ENCODE results near the gene NXPH3.

Gene NXPH3

GRCh38 chr17:49590874-49591273 lies 15.2 kb downstream of the NXPH3 start:
- DNase-seq (ENCODE audit: low read depth in 1 of 2, low spot score in 1 of 2), result no peak

DNA sequence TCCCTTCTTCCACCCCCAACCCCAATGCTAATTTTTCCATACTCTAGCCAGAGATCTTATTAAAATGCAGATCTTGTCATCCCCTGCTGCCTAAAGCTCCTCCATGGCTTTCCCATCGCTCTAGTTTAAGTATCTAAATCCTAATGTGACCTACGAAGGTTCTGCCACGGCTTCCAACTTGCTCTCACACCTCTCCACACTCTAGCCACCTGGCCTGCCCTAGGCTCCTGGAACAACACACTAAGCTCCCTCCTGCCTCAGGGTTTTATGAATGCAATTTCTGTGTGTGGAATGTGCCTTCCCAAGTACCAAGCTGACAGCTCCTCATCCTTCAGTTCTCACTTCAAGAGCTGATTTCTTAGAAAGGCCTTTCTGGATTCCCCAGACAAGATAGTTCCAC lies 16.6 kb downstream of the NXPH3 start:
- DNase-seq (ENCODE audit: low read depth in 1 of 2, low spot score in 1 of 2), result no peak

DNA sequence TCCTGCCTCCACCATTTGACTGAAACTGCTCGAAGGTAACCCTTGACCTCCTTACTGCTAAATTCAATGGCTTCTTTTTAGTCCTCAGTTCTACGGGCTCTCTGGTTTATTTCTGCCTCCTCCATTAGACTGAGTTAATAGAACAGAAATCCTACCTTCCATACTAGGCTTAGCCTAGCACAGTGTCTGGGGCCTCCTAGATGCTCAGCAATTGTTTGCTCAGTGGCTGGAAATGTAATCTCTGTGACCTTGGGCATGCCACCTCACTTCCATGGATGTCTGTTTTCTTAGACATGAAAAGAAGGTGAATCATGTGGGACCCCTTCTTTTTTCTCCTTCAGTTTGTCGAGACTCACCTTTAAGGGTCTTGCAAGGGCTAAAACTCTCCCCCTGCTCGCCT lies 19.7 kb downstream of the NXPH3 start:
- no peak for DNase-seq (ENCODE audit: low read depth in 1 of 2, low spot score in 1 of 2)

DNA sequence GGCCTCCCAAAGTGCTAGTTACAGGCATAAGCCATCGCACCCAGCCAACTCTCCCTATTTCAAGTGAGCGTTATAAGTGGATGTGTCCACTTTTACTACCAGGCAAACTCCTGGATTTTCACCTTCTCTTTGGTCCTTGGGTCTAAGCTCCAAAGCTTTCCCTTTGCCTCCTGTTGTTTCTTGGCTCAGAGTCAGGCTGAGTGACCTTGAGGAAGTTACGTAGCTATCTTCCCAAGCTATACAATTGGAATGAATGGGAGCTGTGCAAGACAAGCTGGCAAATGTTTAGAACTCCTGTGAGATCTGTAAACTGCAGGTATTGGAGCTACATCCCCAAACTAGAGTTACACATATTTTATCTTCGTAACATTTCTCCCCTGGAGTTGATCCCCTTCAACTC lies 20.3 kb downstream of the NXPH3 start:
- no peak for DNase-seq (ENCODE audit: low read depth in 1 of 2, low spot score in 1 of 2)

- no peak for DNase-seq (ENCODE audit: low read depth in 1 of 2, low spot score in 1 of 2)
Measured at GRCh38 chr17:49596613-49597244, 21.1 kb downstream of the NXPH3 start.

GRCh38 chr17:49597436-49597835 lies 21.8 kb downstream of the NXPH3 start:
- no peak for DNase-seq (ENCODE audit: low read depth in 1 of 2, low spot score in 1 of 2)

DNA sequence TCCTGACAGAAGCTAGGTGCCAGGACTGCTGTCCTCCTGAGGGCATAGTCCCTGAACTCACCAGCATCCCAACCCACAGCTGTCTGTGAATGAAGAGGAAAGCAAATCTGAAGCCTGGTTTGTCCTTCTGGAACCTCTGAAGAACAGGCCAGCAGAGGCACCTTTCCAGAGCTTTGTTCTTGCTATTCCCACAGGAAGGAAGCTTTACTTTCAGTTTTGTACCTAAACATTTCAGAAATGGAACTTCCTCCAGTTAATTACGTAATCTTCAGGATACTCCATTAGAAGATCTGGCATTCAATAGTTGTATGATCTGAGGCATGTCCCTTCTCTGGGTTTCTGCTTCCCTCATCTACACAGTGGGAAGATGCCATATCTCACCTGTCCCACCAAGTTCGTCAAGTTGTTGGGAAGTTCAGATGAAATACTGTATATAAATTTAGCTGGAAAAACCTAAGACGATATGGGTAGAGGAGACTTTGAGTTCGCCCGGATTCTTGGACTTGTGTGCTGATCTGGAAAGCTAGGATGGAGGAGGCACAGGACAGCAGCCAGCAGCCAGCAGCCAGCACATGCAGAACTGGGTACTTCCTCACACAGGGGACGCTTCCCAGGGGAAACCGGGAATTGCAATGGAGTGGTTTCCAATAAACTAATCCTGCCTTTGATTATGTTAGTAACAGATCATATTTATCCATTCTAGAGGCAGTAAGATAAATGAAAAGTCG lies 22.4 kb downstream of the NXPH3 start:
- DNase-seq (ENCODE audit: low read depth in 1 of 2, low spot score in 1 of 2), result no peak

DNA sequence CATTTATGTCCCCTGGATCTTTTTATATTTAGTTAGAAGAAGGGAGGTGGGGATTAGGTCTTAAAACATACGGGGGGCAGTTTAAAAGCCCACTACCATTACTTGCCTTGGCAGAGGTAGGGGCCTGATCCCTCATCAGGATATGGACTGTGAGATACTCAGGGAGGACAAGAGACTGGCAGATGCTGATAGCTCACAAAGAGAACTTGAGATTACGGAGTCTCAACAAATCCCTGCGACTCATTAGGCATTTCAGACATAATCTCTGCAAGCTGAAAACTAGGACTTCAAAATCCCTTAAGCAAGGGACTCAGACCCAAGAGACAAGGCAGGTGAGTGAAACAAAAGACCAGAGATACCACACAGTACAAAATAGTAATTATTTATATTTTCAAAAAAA lies 23.2 kb downstream of the NXPH3 start:
- no peak for DNase-seq (ENCODE audit: low read depth in 1 of 2, low spot score in 1 of 2)

DNA sequence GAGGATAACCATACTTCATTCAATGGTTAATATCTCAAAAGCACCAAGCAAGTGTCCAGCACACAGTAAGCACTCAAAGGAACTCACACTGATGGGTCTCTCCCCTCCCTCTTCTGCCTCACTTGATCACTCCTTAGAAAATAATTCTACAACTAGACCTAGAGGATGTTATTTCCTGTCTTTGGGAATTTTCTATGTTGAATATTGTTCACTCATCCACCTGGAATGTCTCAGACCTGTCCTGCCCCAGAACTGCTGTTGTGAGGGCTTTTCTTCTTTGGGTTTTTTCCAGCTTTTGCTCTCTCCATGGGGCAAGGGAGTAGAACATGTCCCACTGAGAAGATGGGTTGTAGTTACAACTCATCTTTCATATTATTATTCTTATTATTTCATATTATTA lies 25.3 kb downstream of the NXPH3 start:
- DNase-seq (ENCODE audit: low read depth in 1 of 2, low spot score in 1 of 2), result no peak

- DNase-seq (ENCODE audit: low read depth in 1 of 2, low spot score in 1 of 2), result no peak
Measured at GRCh38 chr17:49602783-49603182, 27.1 kb downstream of the NXPH3 start.

DNA sequence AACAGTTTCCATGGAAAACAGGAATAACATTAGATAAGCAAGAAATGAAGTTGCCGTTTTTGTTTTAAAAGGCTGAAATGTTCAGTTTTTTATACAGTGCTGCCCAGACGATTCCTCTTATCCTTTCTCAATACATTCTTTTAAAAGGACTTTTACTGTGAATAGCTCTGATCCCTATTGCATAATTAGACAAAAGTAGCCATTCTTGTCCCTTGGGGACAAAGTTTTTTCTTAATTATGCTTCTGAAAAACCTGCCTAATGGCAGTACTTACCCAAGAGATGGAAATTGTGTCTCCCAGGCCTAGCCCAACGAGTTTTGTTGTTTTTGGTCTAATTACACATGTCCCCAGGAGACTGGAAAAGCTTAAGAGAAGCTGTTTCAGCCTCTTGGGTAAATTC lies 27.6 kb downstream of the NXPH3 start:
- no peak for DNase-seq (ENCODE audit: low read depth in 1 of 2, low spot score in 1 of 2)

DNA sequence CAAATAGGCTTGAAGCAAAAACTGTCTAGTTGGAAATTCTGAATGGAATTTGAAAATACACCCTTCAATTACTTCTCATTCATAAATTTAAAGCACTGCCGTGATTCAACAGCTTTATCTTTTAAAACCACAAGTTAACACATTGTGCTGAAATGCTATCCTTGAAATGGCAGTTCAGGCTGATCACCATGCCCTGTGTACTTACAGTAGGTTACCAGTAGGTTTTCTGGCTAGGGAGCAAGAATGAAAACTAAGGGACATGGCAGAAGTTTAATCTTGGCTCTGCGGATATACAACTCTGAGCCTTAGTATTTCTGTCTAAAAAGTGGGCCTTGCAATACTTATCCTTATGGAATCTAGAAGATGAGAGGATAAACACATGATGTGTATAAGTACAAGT lies 28.0 kb downstream of the NXPH3 start:
- DNase-seq (ENCODE audit: low read depth in 1 of 2, low spot score in 1 of 2), result no peak

GRCh38 chr17:49604314-49604869 lies 28.7 kb downstream of the NXPH3 start:
- no peak for DNase-seq (ENCODE audit: low read depth in 1 of 2, low spot score in 1 of 2)

DNA sequence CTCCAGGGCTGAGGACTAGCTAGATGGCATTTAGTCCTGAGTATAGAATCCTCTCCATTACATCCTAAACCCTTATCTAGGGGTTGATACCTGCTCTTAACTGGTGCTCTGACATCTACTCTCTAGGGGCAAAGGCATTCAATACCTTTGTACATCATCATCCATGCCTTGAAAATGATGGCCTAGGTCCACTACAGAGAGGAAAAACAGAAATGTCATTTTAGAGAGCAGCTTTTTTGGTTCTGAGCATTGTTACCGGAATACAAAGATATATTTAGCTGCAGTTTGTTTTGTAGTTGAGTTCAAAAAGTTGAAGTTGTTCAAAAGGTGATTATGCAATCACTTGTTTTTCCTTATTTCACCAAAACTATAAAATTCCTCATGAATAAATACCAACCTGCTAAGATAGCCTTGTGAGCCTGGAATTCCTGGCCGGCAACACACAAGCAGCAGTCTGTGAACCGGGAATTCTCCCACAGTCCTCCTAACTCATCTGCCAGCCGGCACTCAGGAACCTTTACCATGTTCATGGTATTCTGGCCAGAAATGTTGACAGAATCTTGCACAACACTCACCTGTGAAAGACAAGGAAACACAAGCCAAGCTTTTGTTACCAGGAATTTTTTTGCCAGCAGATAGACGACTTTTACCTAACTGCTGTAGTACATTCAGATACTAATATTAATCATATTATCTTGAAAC lies 35.4 kb downstream of the NXPH3 start:
- no peak for DNase-seq (ENCODE audit: low read depth in 1 of 2, low spot score in 1 of 2)

DNA sequence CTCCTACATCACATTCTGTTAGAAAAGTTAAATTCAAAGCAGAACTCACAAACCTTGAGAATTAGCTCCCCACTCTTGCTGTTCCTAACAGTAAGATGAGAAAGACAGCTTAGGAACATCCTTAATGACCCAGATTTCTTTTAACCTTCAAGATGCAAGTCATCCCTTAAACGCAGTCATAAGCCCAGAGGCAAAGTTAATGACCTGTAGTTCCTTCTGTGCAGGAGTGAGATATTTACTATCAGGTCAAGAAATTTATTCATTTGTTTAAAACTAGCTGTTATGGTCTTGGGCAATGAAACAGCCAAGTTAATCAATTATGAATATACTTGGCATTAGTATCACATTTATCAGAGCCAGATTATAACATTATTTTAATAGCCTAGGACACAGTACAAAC lies 37.1 kb downstream of the NXPH3 start:
- DNase-seq (ENCODE audit: low read depth in 1 of 2, low spot score in 1 of 2), result no peak

- DNase-seq (ENCODE audit: low read depth in 1 of 2, low spot score in 1 of 2), result no peak
Measured at GRCh38 chr17:49613182-49613800, 37.6 kb downstream of the NXPH3 start.

DNA sequence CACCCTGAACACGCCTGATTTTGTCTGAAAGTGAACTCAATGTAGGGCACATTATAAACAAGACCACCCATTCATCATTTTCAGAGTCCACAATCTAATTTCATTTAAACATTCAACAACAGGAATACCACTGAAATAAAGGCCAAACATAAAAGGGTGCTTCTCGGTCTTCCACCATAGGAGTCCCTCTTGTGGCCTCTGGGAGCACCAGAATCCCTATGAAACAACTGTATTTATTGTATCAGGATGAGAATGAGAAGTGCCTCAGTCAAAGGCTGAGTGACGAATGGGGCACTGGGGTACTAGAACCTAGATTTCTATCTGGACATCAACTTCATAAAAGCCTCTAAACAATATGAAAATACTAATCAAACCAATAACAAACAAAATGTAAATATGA lies 40.4 kb downstream of the NXPH3 start:
- no peak for DNase-seq (ENCODE audit: low read depth in 1 of 2, low spot score in 1 of 2)

GRCh38 chr17:49616601-49617131 lies 41.0 kb downstream of the NXPH3 start:
- DNase-seq (ENCODE audit: low read depth in 1 of 2, low spot score in 1 of 2), result no peak

DNA sequence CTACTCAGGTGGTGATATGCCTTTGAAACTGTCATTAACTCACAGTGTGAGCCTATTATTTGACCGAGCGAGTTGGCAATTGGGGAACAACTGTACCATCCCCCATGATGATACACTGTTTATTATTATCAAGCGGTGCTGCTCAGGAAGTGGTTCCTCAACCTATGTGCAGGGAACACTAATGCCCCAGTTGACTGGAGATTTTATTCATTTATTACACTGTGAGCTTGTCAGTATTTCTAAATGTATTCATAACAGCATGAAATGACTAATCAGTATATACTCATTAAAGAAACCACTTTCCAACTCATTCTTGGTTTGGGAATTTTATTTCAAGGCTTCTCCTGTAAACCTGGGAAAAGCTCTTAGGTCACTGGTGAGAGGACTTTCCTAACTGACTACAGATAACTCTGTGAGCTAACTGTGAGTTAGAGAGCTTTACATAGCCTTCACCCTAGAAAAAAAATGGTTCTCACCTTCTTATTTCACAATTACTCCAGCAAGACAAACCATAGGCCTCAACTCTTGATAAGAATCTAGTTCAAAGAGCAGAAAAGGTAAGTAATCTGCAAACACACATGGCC lies 42.4 kb downstream of the NXPH3 start:
- no peak for DNase-seq (ENCODE audit: low read depth in 1 of 2, low spot score in 1 of 2)

GRCh38 chr17:49621420-49621819 lies 45.7 kb downstream of the NXPH3 start:
- DNase-seq (ENCODE audit: low read depth in 1 of 2, low spot score in 1 of 2), result no peak

DNA sequence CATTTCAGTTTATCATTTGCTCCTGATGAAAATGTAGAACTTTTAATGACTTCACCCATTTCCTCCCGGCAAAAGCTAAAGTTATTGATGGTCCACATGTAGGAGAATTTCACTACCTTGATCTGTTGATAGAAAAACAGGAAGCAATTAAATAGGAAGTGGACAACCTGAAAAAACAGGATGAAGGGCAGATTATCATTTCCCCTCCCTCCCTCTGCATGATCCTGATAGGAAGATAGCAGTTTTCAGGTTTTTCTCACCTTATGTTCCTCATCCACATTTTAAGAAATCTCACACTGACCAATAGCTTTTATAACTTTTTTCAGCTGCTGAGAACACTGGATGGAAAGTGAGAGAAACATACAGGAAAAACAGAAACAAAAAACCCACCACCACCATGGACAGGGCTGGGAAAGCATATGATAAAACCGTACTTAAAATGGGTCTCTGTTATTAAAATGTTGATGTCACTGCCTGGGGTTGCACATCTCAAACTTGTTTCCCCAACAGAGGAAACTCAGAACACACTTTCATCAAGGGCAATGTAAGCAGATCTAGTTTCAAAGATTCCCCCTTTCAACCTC lies 46.4 kb downstream of the NXPH3 start:
- no peak for DNase-seq (ENCODE audit: low read depth in 1 of 2, low spot score in 1 of 2)
